Uterus (tissue), 4 donors: ENCODE data around the gene COMMD10. TPM values are rescaled to one million over a fixed set of nuclear protein-coding genes. Genes with fewer than 3 reads are reported as not detected.

Experiments used
- DNase-seq, 2 donors: peaks; one replicate each; pipeline ENCODE4 v3.0.0-alpha.2; 2019 to 2020
- H3K27ac ChIP-seq, 2 donors: fragments of 200-600 bp; sonication (generic); 1 replicate in 1 of 2; 2 replicates in 1 of 2; pipeline ENCODE4 v1.5.1; 2016 to 2018
- H3K27me3 ChIP-seq, 2 donors: fragments of 200-600 bp; sonication (generic); one replicate each; pipeline ENCODE4 v1.5.1; 2018 to 2019; ENCODE audit warnings: control low read depth in 1 of 2
- H3K36me3 ChIP-seq, 2 donors: fragments of 200-600 bp; sonication (generic); one replicate each; pipeline ENCODE4 v1.5.1; 2019; ENCODE audit warnings: control low read depth in 1 of 2
- H3K4me1 ChIP-seq, 2 donors: fragments of 200-600 bp; sonication (generic); one replicate each; pipeline ENCODE4 v1.5.1; 2018 to 2019; ENCODE audit warnings: control low read depth in 1 of 2
- H3K4me3 ChIP-seq, 2 donors: fragments of 200-600 bp; sonication (generic); 1 replicate in 1 of 2; 2 replicates in 1 of 2; pipeline ENCODE4 v1.5.1; 2018 to 2019; ENCODE audit warnings: mild to moderate bottlenecking in 1 of 2
- H3K9me3 ChIP-seq, 2 donors: fragments of 200-600 bp; sonication (generic); one replicate each; pipeline ENCODE4 v1.5.1; 2019; ENCODE audit warnings: control low read depth in 1 of 2
- POLR2A ChIP-seq, 2 donors: fragments of 450-650 bp; IDR thresholded peaks; one replicate each; pipeline ENCODE4 v1.6.1; 2016; ENCODE audit warnings: antibody characterized with exemption in 2 of 2, mild to moderate bottlenecking in 1 of 2, moderate library complexity in 1 of 2
- intact Hi-C: fragments of 100-400 bp; cut with DNase I; formaldehyde crosslinking; loops from one replicate; pipeline ENCODE4 v1.15.1; 2023; ENCODE audit warnings: low total_unique reads
- total RNA-seq, 4 donors: library from RNA; depleted of rRNA in 3 of 4; stranded (reverse); fragments of >200 nt in 3 of 4; gene quantifications; one replicate each; pipeline versions ENCODE4 v1.1.0 to v1.2.4, GENCODE V29; 2014 to 2023
- TF ChIP-seq, protein P1 (sequence below), 4 experiments: fragments of 200-600 bp in 2 of 4; fragments of 450-650 bp in 2 of 4; sonication (generic) in 2 of 4; IDR thresholded peaks; one replicate each; pipeline ENCODE4 v1.5.1; 2016 to 2019; ENCODE audit warnings: antibody characterized with exemption in 4 of 4, mild to moderate bottlenecking in 2 of 4, moderate library complexity in 1 of 4
- donor health status: DM: yes; HTN: yes; CAD: no.

COMMD10 gene
- total RNA-seq, 4 donors from 2014 or later = 37.3 to 82.6 (median 67.3) TPM

DNA sequence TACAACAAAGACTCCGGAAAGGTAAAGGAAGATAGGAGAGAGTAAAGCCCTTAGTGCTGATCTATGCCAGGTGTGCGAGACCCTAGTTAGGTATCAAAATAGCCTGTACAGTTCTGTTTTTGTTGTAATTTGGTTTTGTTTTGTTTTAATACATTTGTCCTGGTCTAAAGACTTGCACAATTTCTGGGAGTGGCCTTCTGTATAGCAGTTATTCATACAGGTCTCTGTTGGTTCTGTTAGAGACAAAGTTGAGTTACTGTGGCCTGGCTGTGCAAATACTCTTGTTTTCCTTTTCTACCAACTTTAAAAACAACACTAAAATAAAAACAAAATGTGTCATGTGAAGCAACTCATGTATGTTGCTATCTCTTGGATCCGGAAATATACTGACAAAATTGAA is 163.6 kb downstream of the COMMD10 start:
- intact Hi-C loops = no loop called here
- no peak for DNase-seq
- Histone ChIP-seq H3K4me3 (no peak overlapping the region), H3K36me3 (no peaks in the 10 kb centered on the region), H3K4me1 (no peaks in the 10 kb centered on the region), H3K9me3 (peaks cover 0 to 6% of the 10 kb centered on the region in 2 donors), H3K27ac (no peak overlapping the region), H3K27me3 (no peaks in the 10 kb centered on the region)
- TF ChIP-seq, protein P1, sequence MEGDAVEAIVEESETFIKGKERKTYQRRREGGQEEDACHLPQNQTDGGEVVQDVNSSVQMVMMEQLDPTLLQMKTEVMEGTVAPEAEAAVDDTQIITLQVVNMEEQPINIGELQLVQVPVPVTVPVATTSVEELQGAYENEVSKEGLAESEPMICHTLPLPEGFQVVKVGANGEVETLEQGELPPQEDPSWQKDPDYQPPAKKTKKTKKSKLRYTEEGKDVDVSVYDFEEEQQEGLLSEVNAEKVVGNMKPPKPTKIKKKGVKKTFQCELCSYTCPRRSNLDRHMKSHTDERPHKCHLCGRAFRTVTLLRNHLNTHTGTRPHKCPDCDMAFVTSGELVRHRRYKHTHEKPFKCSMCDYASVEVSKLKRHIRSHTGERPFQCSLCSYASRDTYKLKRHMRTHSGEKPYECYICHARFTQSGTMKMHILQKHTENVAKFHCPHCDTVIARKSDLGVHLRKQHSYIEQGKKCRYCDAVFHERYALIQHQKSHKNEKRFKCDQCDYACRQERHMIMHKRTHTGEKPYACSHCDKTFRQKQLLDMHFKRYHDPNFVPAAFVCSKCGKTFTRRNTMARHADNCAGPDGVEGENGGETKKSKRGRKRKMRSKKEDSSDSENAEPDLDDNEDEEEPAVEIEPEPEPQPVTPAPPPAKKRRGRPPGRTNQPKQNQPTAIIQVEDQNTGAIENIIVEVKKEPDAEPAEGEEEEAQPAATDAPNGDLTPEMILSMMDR (IDR thresholded peaks at IDR 0.05) = no peak
- no peak for TF ChIP-seq POLR2A (IDR thresholded peaks at IDR 0.05)

DNA sequence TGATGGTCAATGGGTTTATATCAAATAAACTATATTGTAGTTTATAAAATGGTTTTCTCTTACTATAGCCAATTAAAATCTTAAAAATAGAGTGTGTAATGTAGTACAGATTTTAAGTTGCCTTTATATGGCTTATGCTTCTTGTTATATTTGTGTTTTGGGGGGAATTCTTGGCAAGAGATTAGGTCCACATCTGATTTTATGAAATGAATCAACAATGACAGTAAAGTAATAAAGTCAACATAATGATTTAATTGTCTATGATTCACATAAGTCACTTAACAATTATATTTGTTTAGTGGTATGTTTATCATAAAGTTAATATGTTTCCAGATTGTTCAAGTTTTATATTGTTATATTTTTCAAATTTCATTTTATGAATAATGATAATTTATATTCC is 164.8 kb downstream of the COMMD10 start:
- Histone ChIP-seq H3K27me3 (no peaks in the 10 kb centered on the region), H3K4me3 (no peak overlapping the region), H3K9me3 (peaks cover 0 to 6% of the 10 kb centered on the region in 2 donors), H3K36me3 (no peaks in the 10 kb centered on the region), H3K4me1 (no peaks in the 10 kb centered on the region), H3K27ac (no peak overlapping the region)
- intact Hi-C loops = no loop called here
- no peak for DNase-seq
- TF ChIP-seq POLR2A (IDR thresholded peaks at IDR 0.05) = no peak
- TF ChIP-seq, protein P1 (IDR thresholded peaks at IDR 0.05) = no peak

DNA sequence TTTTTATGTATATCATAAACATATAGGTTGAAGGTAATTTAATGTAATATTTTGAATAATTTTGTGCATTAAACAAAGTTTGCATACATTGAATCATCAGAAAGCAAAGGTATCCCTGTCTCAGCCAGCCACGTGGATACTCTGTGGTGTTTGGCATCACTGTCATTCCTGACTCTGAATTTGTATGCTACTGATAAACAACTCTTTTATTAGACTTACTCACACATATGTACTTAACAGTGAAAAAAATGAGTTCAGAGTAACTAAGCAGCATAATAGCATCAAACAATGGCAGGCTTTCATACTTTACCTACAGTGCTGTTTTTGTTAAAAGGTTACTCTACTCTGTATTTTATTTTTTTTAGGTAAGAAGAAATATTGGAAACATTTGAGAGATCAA is 171.9 kb downstream of the COMMD10 start:
- no peak overlapping the region for H3K4me3 ChIP-seq
- no peaks in the 10 kb centered on the region for H3K9me3 ChIP-seq
- TF ChIP-seq, protein P1 (IDR thresholded peaks at IDR 0.05) = no peak
- no peak for TF ChIP-seq POLR2A (IDR thresholded peaks at IDR 0.05)
- no peaks in the 10 kb centered on the region for H3K36me3 ChIP-seq
- no peak overlapping the region for H3K27ac ChIP-seq
- DNase-seq = no peak
- intact Hi-C loops = no loop called here
- H3K4me1 ChIP-seq = no peaks in the 10 kb centered on the region
- no peaks in the 10 kb centered on the region for H3K27me3 ChIP-seq

DNA sequence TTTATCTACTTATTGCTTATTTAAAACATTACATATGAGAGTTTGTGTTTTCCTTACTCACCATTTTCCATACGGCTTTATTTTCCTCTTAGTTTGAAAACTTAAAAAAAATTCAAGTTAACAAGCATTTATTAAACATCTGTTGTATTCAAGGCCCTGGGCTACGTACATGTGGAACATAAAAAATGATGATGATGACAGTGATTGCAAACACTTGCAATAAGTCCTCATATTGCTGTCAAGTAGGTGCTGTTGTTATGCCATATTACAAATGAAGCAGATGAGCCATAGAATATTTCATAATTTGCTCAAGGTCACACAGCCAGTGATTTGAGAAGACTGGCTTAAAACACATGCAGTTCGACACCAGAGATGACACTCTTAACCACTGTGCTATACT is 180.6 kb downstream of the COMMD10 start:
- Histone ChIP-seq H3K27me3 (no peaks in the 10 kb centered on the region), H3K36me3 (no peaks in the 10 kb centered on the region), H3K9me3 (no peaks in the 10 kb centered on the region), H3K4me3 (no peak overlapping the region), H3K27ac (no peak overlapping the region), H3K4me1 (no peaks in the 10 kb centered on the region)
- TF ChIP-seq, protein P1 (IDR thresholded peaks at IDR 0.05) = no peak
- no peak for TF ChIP-seq POLR2A (IDR thresholded peaks at IDR 0.05)
- no peak for DNase-seq
- intact Hi-C loops = no loop called here

DNA sequence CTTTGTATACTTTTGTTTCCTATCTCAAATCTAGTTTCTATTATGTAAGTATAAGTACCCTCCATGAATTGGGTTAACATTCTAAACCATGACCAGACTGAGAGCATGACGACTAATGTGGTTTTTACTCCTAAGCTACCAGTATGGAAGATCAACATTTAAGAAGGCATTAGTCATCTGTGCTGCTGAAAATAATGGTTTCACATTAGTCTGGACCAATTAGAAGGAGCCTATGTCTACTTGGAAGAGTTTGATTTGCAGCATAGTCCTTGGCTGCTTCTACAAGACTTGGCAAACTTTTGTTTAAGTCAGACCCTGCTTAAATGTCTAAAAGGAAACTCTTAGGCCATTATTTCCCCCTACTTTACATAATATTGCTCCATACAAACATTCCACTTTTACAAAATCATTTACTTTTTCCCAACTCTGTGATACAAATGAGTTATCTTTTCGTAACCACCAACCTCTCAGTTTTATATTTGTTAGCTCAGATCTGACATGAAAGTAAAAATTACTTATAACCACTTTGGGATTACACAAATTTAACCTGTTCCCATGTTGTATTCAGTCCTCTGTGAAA is 186.7 kb downstream of the COMMD10 start:
- TF ChIP-seq, protein P1 (IDR thresholded peaks at IDR 0.05) = no peak
- TF ChIP-seq POLR2A (IDR thresholded peaks at IDR 0.05) = no peak
- Histone ChIP-seq H3K36me3 (no peaks in the 10 kb centered on the region), H3K27me3 (no peaks in the 10 kb centered on the region), H3K9me3 (peaks cover 0 to 8% of the 10 kb centered on the region in 2 donors), H3K4me3 (no peak overlapping the region), H3K27ac (no peak overlapping the region), H3K4me1 (no peaks in the 10 kb centered on the region)
- DNase-seq = no peak
- intact Hi-C loops = no loop called here
